Spinal cord (tissue), 10 donors: Measurements from ENCODE around the gene ZEB2. TPM values are rescaled to one million over a fixed set of nuclear protein-coding genes. Genes with fewer than 3 reads are reported as not detected.

ENCODE experiments used
- DNase-seq, 6 donors: peaks; one replicate each; pipeline versions ENCODE4 v3.0.0 to v3.0.0-alpha.2; 2013 to 2015; ENCODE audit warnings: low spot score in 6 of 6, low read depth in 4 of 6
- H3K27ac ChIP-seq: one replicate; pipeline ENCODE4 v1.5.1; 2013; ENCODE audit warnings: low read depth, low read length, control low read depth
- H3K27me3 ChIP-seq: one replicate; pipeline ENCODE4 v1.6.1; 2013; ENCODE audit warnings: low read length; ENCODE audit not compliant: control insufficient read depth, insufficient read depth
- H3K36me3 ChIP-seq: one replicate; pipeline ENCODE4 v1.6.1; 2013; ENCODE audit warnings: low read length; ENCODE audit not compliant: control insufficient read depth, insufficient read depth
- H3K4me1 ChIP-seq: one replicate; pipeline ENCODE4 v1.6.1; 2013; ENCODE audit warnings: low read length; ENCODE audit not compliant: control insufficient read depth, insufficient read depth
- H3K4me3 ChIP-seq: one replicate; pipeline ENCODE4 v1.5.1; 2013; ENCODE audit warnings: low read depth, low read length, control low read depth
- H3K9me3 ChIP-seq: one replicate; pipeline ENCODE4 v1.6.1; 2013; ENCODE audit warnings: low read length; ENCODE audit not compliant: control insufficient read depth, insufficient read depth
- WGBS: methylation state at CpG from one replicate; pipeline ENCODE4 v1.1.5; 2013; ENCODE audit warnings: missing lambda C conversion rate; ENCODE audit not compliant: insufficient coverage; 5-methylcytosine and 5-hydroxymethylcytosine counted together
- polyA plus RNA-seq, 2 donors: library from polyadenylated mRNA; unstranded; fragments of 120-200 nt; gene quantifications; one replicate each; pipeline ENCODE4 v1.2.1, GENCODE V29; 2013; ENCODE audit not compliant: insufficient read length in 2 of 2
- total RNA-seq, 2 donors: library from RNA; depleted of rRNA in 1 of 2; stranded (reverse); fragments of 120-200 nt in 1 of 2; fragments of >200 nt in 1 of 2; gene quantifications; one replicate each; pipeline versions ENCODE4 v1.2.3 to v1.2.4, GENCODE V29; 2013 to 2014
- donor health status: healthy.

The ZEB2 gene
- total and polyA plus RNA-seq, 4 donors = 138 to 208 (median 164) TPM

GRCh38 chr2:144460727-144461307, 59.1 kb downstream of the ZEB2 start:
- DNase-seq = no peak
- Histone ChIP-seq H3K27me3 (no peaks in the 10 kb centered on the region), H3K36me3 (no peaks in the 10 kb centered on the region), H3K27ac (peak overlapping the region; percentile 48), H3K4me3 (no peak overlapping the region), H3K9me3 (no peaks in the 10 kb centered on the region), H3K4me1 (peaks cover 3% of the 10 kb centered on the region)
- no CpG with 5 or more reads among the region's 6 CpGs for WGBS

GRCh38 chr2:144459937-144460336, 60.0 kb downstream of the ZEB2 start:
- Histone ChIP-seq H3K9me3 (no peaks in the 10 kb centered on the region), H3K4me1 (peaks cover 3% of the 10 kb centered on the region), H3K4me3 (no peak overlapping the region), H3K36me3 (no peaks in the 10 kb centered on the region), H3K27ac (peak overlapping the region; percentile 48), H3K27me3 (no peaks in the 10 kb centered on the region)
- DNase-seq = no peak
- WGBS = 87% methylated on average over 4 of the region's 5 CpGs

- Histone ChIP-seq H3K27me3 (no peaks in the 10 kb centered on the region), H3K27ac (no peak overlapping the region), H3K9me3 (no peaks in the 10 kb centered on the region), H3K4me3 (no peak overlapping the region), H3K36me3 (no peaks in the 10 kb centered on the region), H3K4me1 (peaks cover 3% of the 10 kb centered on the region)
- WGBS = no CpG with 5 or more reads among the region's 3 CpGs
- no peak for DNase-seq
Measured at GRCh38 chr2:144459286-144459685, 60.6 kb downstream of the ZEB2 start.

GRCh38 chr2:144458541-144458940, 61.4 kb downstream of the ZEB2 start:
- H3K27ac ChIP-seq = no peak overlapping the region
- peaks cover 3% of the 10 kb centered on the region for H3K4me1 ChIP-seq
- WGBS = 60% methylated on average over 1 of the region's 3 CpGs
- DNase-seq = no peak
- H3K9me3 ChIP-seq = no peaks in the 10 kb centered on the region
- H3K36me3 ChIP-seq = no peaks in the 10 kb centered on the region
- no peak overlapping the region for H3K4me3 ChIP-seq
- no peaks in the 10 kb centered on the region for H3K27me3 ChIP-seq

- no peak overlapping the region for H3K4me3 ChIP-seq
- H3K27ac ChIP-seq = peak overlapping the region; percentile 58
- H3K4me1 ChIP-seq = peaks cover 6% of the 10 kb centered on the region
- no peaks in the 10 kb centered on the region for H3K36me3 ChIP-seq
- DNase-seq = no peak
- H3K27me3 ChIP-seq = no peaks in the 10 kb centered on the region
- H3K9me3 ChIP-seq = no peaks in the 10 kb centered on the region
- WGBS = 75% methylated on average over 2 of the region's 3 CpGs
Measured at GRCh38 chr2:144456680-144457079, 63.2 kb downstream of the ZEB2 start.

- WGBS = no CpG with 5 or more reads among the region's 3 CpGs
- Histone ChIP-seq H3K9me3 (no peaks in the 10 kb centered on the region), H3K36me3 (no peaks in the 10 kb centered on the region), H3K27ac (peak overlapping the region; percentile 58), H3K27me3 (no peaks in the 10 kb centered on the region), H3K4me3 (no peak overlapping the region), H3K4me1 (peaks cover 2% of the 10 kb centered on the region)
- DNase-seq = no peak
Measured at GRCh38 chr2:144455987-144456386, 63.9 kb downstream of the ZEB2 start.

- Histone ChIP-seq H3K4me3 (no peak overlapping the region), H3K27me3 (no peaks in the 10 kb centered on the region), H3K27ac (peak overlapping the region; percentile 17), H3K36me3 (no peaks in the 10 kb centered on the region), H3K9me3 (no peaks in the 10 kb centered on the region), H3K4me1 (peaks cover 5% of the 10 kb centered on the region)
- 58% methylated on average over 8 of the region's 8 CpGs for WGBS
- DNase-seq = peak in 1 of 6 donors; percentile 60
Measured at GRCh38 chr2:144454466-144455287, 65.2 kb downstream of the ZEB2 start.

- DNase-seq = no peak
- Histone ChIP-seq H3K4me3 (no peak overlapping the region), H3K4me1 (peaks cover 11% of the 10 kb centered on the region), H3K27ac (no peak overlapping the region), H3K27me3 (no peaks in the 10 kb centered on the region), H3K36me3 (no peaks in the 10 kb centered on the region), H3K9me3 (no peaks in the 10 kb centered on the region)
- WGBS = no CpG with 5 or more reads among the region's 5 CpGs
Measured at GRCh38 chr2:144453486-144454158, 66.3 kb downstream of the ZEB2 start.

GRCh38 chr2:144452989-144453336, 67.0 kb downstream of the ZEB2 start:
- H3K9me3 ChIP-seq = no peaks in the 10 kb centered on the region
- H3K4me1 ChIP-seq = peaks cover 12% of the 10 kb centered on the region
- no peak overlapping the region for H3K4me3 ChIP-seq

More at GRCh38 chr2:144452989-144453336, 67.0 kb downstream of the ZEB2 start:
- WGBS = 60% methylated on average over 4 of the region's 4 CpGs
- Histone ChIP-seq H3K27me3 (no peaks in the 10 kb centered on the region), H3K27ac (peak overlapping the region; percentile 65), H3K36me3 (no peaks in the 10 kb centered on the region)
- no peak for DNase-seq
